ENCODE results near the gene MDP1.
A peak's percentile ranks its signal among the peaks of the same experiment; 100 is the strongest.

Gene MDP1

GRCh38 chr14:24189460-24189859 is 26.4 kb downstream of the MDP1 start:
- Histone ChIP-seq H3K9me3 (no peaks in the 10 kb centered on the region), H3K9ac (no peak overlapping the region), H3K36me3 (peaks cover 59% of the 10 kb centered on the region), H3K27me3 (no peaks in the 10 kb centered on the region), H4K20me1 (no peaks in the 10 kb centered on the region), H3K4me2 (peak overlapping the region; percentile 92), H3K4me3 (no peak overlapping the region), H3K4me1 (peaks cover 54% of the 10 kb centered on the region), H3K27ac (0 out of 2 replicates have a peak overlapping the region, but pooled peaks have one; percentile 43)
- no peak for TF ChIP-seq Cebpa-rat (IDR thresholded peaks at IDR 0.05)

- H3K36me3 ChIP-seq = peaks cover 63% of the 10 kb centered on the region
- TF ChIP-seq Cebpa-rat (IDR thresholded peaks at IDR 0.05) = no peak
- peak overlapping the region; percentile 81 for H3K4me3 ChIP-seq
- H3K9me3 ChIP-seq = no peaks in the 10 kb centered on the region
- peak overlapping the region; percentile 92 for H3K4me2 ChIP-seq
- H3K4me1 ChIP-seq = peaks cover 49% of the 10 kb centered on the region
- H4K20me1 ChIP-seq = no peaks in the 10 kb centered on the region
- H3K9ac ChIP-seq = peak overlapping the region; percentile 51; the same call in 1 of the 2 replicates
- peak overlapping the region; percentile 43; the same call in 1 of the 2 replicates for H3K27ac ChIP-seq
- H3K27me3 ChIP-seq = no peaks in the 10 kb centered on the region
Observed at GRCh38 chr14:24189059-24189375, 26.8 kb downstream of the MDP1 start.

GRCh38 chr14:24188251-24189058 is 27.4 kb downstream of the MDP1 start, which contains the start of gene IPO4:
Gene IPO4 (minus strand): TSS chr14:24188816. CDS start chr14:24188787, 29 bp downstream.
- TF ChIP-seq Cebpa-rat (IDR thresholded peaks at IDR 0.05) = no peak
- Histone ChIP-seq H3K4me1 (peaks cover 45% of the 10 kb centered on the region), H4K20me1 (no peaks in the 10 kb centered on the region), H3K27ac (peak within 1 kb of the TSS; percentile 83), H3K36me3 (peaks cover 67% of the 10 kb centered on the region), H3K9me3 (no peaks in the 10 kb centered on the region), H3K27me3 (no peaks in the 10 kb centered on the region), H3K4me2 (peak within 1 kb of the TSS; percentile 92), H3K9ac (peak within 1 kb of the TSS; percentile 84), H3K4me3 (peak within 1 kb of the TSS; percentile 81)

- Histone ChIP-seq H3K4me3 (peak overlapping the region; percentile 81), H3K4me1 (peaks cover 35% of the 10 kb centered on the region), H3K27ac (peak overlapping the region; percentile 83; the same call in 1 of the 2 replicates), H3K9ac (peak overlapping the region; percentile 84), H3K4me2 (peak overlapping the region; percentile 92), H4K20me1 (no peaks in the 10 kb centered on the region), H3K27me3 (no peaks in the 10 kb centered on the region), H3K9me3 (no peaks in the 10 kb centered on the region), H3K36me3 (peaks cover 70% of the 10 kb centered on the region)
- no peak for TF ChIP-seq Cebpa-rat (IDR thresholded peaks at IDR 0.05)
Observed at GRCh38 chr14:24187539-24187915, 28.3 kb downstream of the MDP1 start.

- no peaks in the 10 kb centered on the region for H4K20me1 ChIP-seq
- no peaks in the 10 kb centered on the region for H3K9me3 ChIP-seq
- peak overlapping the region; percentile 81; the same call in 1 of the 2 replicates for H3K4me3 ChIP-seq
- TF ChIP-seq Cebpa-rat (IDR thresholded peaks at IDR 0.05) = no peak
- no peak overlapping the region for H3K27ac ChIP-seq
- peak overlapping the region; percentile 92 for H3K4me2 ChIP-seq
- H3K27me3 ChIP-seq = no peaks in the 10 kb centered on the region
- H3K9ac ChIP-seq = no peak overlapping the region
- peaks cover 70% of the 10 kb centered on the region for H3K36me3 ChIP-seq
- H3K4me1 ChIP-seq = peaks cover 30% of the 10 kb centered on the region
Observed at GRCh38 chr14:24186831-24187538, 28.9 kb downstream of the MDP1 start.

DNA sequence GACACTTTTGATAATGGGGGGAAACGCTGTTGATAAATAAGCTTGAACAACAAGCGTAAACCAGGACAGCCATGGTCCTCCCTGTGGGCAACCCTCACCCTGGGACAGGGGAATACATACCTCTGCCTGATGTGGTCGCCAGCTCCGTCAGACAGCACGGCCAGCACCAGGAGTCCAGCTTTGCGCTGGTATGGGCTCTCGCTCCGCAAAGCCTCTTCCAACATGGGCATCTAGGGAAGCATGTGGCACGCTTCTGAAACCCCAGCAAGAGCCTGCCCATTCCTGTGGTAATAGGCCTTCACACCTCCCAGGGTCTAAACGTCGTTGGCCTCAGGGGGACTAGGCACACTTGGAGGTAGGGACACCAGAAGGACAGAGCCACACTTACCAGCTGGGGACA is 30.1 kb downstream of the MDP1 start:
- Histone ChIP-seq H3K36me3 (peaks cover 72% of the 10 kb centered on the region), H4K20me1 (0 out of 2 replicates have a peak, but pooled peaks cover under 1% of the 10 kb centered on the region)

GRCh38 chr14:24185026-24185425 is 30.8 kb downstream of the MDP1 start:
- Histone ChIP-seq H3K4me3 (no peak overlapping the region), H3K4me2 (no peak overlapping the region), H3K27me3 (no peaks in the 10 kb centered on the region), H3K9ac (no peak overlapping the region), H3K27ac (no peak overlapping the region), H4K20me1 (peaks cover 6% of the 10 kb centered on the region; the same call in 1 of the 2 replicates), H3K4me1 (peaks cover 34% of the 10 kb centered on the region), H3K9me3 (no peaks in the 10 kb centered on the region), H3K36me3 (peaks cover 73% of the 10 kb centered on the region)
- no peak for TF ChIP-seq Cebpa-rat (IDR thresholded peaks at IDR 0.05)

More for the DNA sequence above, 30.1 kb downstream of the MDP1 start:
- TF ChIP-seq Cebpa-rat (IDR thresholded peaks at IDR 0.05) = no peak
- Histone ChIP-seq H3K9me3 (no peaks in the 10 kb centered on the region), H3K4me2 (no peak overlapping the region), H3K4me3 (no peak overlapping the region), H3K27me3 (no peaks in the 10 kb centered on the region), H3K9ac (no peak overlapping the region), H3K4me1 (peaks cover 27% of the 10 kb centered on the region), H3K27ac (no peak overlapping the region)

GRCh38 chr14:24184104-24184970 is 31.5 kb downstream of the MDP1 start:
- no peak overlapping the region for H3K27ac ChIP-seq
- H3K9ac ChIP-seq = no peak overlapping the region
- peaks cover 79% of the 10 kb centered on the region for H3K36me3 ChIP-seq
- no peak overlapping the region for H3K4me3 ChIP-seq
- no peak for TF ChIP-seq Cebpa-rat (IDR thresholded peaks at IDR 0.05)
- H3K4me2 ChIP-seq = no peak overlapping the region
- no peaks in the 10 kb centered on the region for H3K9me3 ChIP-seq
- H3K4me1 ChIP-seq = peaks cover 37% of the 10 kb centered on the region
- H3K27me3 ChIP-seq = no peaks in the 10 kb centered on the region
- peaks cover 12% of the 10 kb centered on the region; the same call in 1 of the 2 replicates for H4K20me1 ChIP-seq

GRCh38 chr14:24183014-24183481 is 32.8 kb downstream of the MDP1 start:
- Histone ChIP-seq H3K9ac (no peak overlapping the region), H3K4me3 (no peak overlapping the region), H3K27me3 (no peaks in the 10 kb centered on the region), H3K27ac (no peak overlapping the region), H3K4me2 (no peak overlapping the region), H3K36me3 (peaks cover 92% of the 10 kb centered on the region), H3K9me3 (no peaks in the 10 kb centered on the region), H4K20me1 (peaks cover 15% of the 10 kb centered on the region; the same call in 1 of the 2 replicates), H3K4me1 (peaks cover 41% of the 10 kb centered on the region)
- no peak for TF ChIP-seq Cebpa-rat (IDR thresholded peaks at IDR 0.05)
